WTC11 (cell line): ENCODE data around the gene KNSTRN. TPM values are rescaled to one million over a fixed set of nuclear protein-coding genes. Genes with fewer than 3 reads are reported as not detected.

Experiments
- AFF4 ChIP-seq: sonication (generic); formaldehyde crosslinking; IDR thresholded peaks from 2 replicates; pipeline ENCODE4 v1.8.1; 2023; ENCODE audit warnings: mild to moderate bottlenecking, missing genetic modification reagents, borderline replicate concordance
- ARID4B ChIP-seq: sonication (generic); formaldehyde crosslinking; IDR thresholded peaks from 2 replicates; pipeline ENCODE4 v1.8.0; 2023; ENCODE audit warnings: missing genetic modification reagents, mild to moderate bottlenecking, borderline replicate concordance
- ATF2 ChIP-seq: sonication (generic); formaldehyde crosslinking; IDR thresholded peaks from 2 replicates; pipeline ENCODE4 v1.8.1; 2022; ENCODE audit warnings: low read depth, missing genetic modification reagents, borderline replicate concordance
- ATF3 ChIP-seq: sonication (generic); formaldehyde crosslinking; conservative IDR thresholded peaks from 2 replicates; pipeline ENCODE4 v1.8.1; 2022; ENCODE audit warnings: mild to moderate bottlenecking, missing genetic modification reagents
- CREM ChIP-seq: sonication (generic); formaldehyde crosslinking; IDR thresholded peaks from 2 replicates; pipeline ENCODE4 v1.8.1; 2022; ENCODE audit warnings: mild to moderate bottlenecking, missing genetic modification reagents, moderate library complexity
- ELF4 ChIP-seq: sonication (generic); formaldehyde crosslinking; IDR thresholded peaks from 2 replicates; pipeline ENCODE4 v1.8.1; 2022; ENCODE audit warnings: low read depth, mild to moderate bottlenecking, moderate library complexity, missing genetic modification reagents
- FOXJ3 ChIP-seq: sonication (generic); formaldehyde crosslinking; IDR thresholded peaks from 2 replicates; pipeline ENCODE4 v1.9.0; 2021; ENCODE audit warnings: missing genetic modification reagents, mild to moderate bottlenecking, borderline replicate concordance
- MLX ChIP-seq: sonication (generic); formaldehyde crosslinking; IDR thresholded peaks from 2 replicates; pipeline ENCODE4 v1.8.1; 2023; ENCODE audit warnings: mild to moderate bottlenecking, missing genetic modification reagents, moderate library complexity
- OVOL2 ChIP-seq: fragments of 250-450 bp; sonication (Bioruptor Pico); IDR thresholded peaks from 2 replicates; pipeline ENCODE4 v1.9.0; 2021; ENCODE audit warnings: mild to moderate bottlenecking, borderline replicate concordance
- RORB ChIP-seq: fragments of 250-450 bp; sonication (Bioruptor Pico); IDR thresholded peaks from 2 replicates; pipeline ENCODE4 v1.9.0; 2021; ENCODE audit warnings: mild to moderate bottlenecking
- TCF7 ChIP-seq: sonication (generic); formaldehyde crosslinking; IDR thresholded peaks from 2 replicates; pipeline ENCODE4 v1.8.0; 2022; ENCODE audit warnings: mild to moderate bottlenecking, low read depth, missing genetic modification reagents, moderate library complexity
- USF1 ChIP-seq: sonication (generic); formaldehyde crosslinking; IDR thresholded peaks from 2 replicates; pipeline ENCODE4 v1.8.0; 2022; ENCODE audit warnings: mild to moderate bottlenecking, missing genetic modification reagents
- ZNF138 ChIP-seq: sonication (generic); formaldehyde crosslinking; conservative IDR thresholded peaks from 2 replicates; pipeline ENCODE4 v1.8.1; 2022; ENCODE audit warnings: mild to moderate bottlenecking, moderate library complexity, missing genetic modification reagents
- ZNF416 ChIP-seq: fragments of 250-450 bp; sonication (Bioruptor Pico); IDR thresholded peaks from 2 replicates; pipeline ENCODE4 v1.9.0; 2021; ENCODE audit warnings: mild to moderate bottlenecking, inconsistent platforms
- total RNA-seq: library from RNA; stranded (reverse); gene quantifications from 3 replicates; pipeline ENCODE4 v1.2.3, GENCODE V29; 2021
- TF ChIP-seq, protein P1 (sequence below): sonication (generic); formaldehyde crosslinking; IDR thresholded peaks from 2 replicates; pipeline ENCODE4 v1.8.0; 2023; ENCODE audit warnings: mild to moderate bottlenecking, missing genetic modification reagents
- TF ChIP-seq, protein P2 (sequence below): sonication (generic); formaldehyde crosslinking; IDR thresholded peaks from 2 replicates; pipeline ENCODE4 v1.8.0; 2023; ENCODE audit warnings: missing genetic modification reagents
- TF ChIP-seq, protein P3 (sequence below): sonication (generic); formaldehyde crosslinking; IDR thresholded peaks from 2 replicates; pipeline ENCODE4 v1.8.0; 2022; ENCODE audit warnings: missing genetic modification reagents

Gene KNSTRN
- total RNA-seq, 1 experiment from 2014 or later, result 73.4 TPM

DNA sequence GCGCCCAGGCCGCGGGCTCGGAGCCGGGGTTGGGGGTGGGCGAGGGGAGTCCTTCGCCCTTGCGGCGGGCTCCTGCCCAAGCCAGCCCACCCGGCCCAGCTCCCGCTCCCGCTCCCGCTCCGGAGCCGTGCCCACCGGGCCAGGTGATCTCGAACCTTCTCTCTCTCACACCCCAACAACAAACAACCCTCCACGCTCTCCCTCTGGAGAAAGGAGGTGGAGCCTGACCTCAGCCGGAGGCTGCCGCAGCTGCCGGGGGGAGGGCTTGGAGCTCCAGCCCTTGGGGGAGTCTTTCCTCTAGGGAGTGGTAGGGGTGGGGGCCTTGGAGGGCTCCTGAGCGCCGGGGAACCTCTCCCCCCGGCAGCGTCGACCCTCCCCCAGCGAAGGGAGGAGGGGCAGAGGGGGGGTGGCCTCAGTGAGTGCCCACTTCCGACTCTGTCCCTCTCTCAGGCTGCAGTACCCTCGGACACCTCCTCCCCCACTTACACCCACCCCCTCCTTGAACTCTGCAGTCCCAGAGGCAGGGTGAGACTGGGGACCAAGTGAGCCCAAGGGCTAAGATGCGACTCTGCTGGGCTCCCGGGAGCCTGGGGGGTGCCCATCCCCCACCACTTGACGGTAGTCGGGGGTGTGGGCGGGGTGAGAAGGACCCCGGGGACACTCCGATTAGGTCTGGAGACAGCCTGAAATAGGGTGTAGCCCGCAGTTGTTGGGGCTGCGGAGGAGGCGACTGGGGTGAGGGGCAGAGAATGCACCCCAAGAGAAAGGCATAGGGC, 53.8 kb downstream of the KNSTRN start (continued):
- TF ChIP-seq ARID4B (CRISPR knock-in tag), result no peak
- no peak for TF ChIP-seq MLX (CRISPR knock-in tag)
- TF ChIP-seq TCF7 (CRISPR knock-in tag), result no peak
- no peak for TF ChIP-seq RORB (CRISPR knock-in tag)
- TF ChIP-seq AFF4 (CRISPR knock-in tag), result no peak
- TF ChIP-seq ATF2 (CRISPR knock-in tag), result no peak
- no peak for TF ChIP-seq FOXJ3 (CRISPR knock-in tag)
- TF ChIP-seq, protein P1, sequence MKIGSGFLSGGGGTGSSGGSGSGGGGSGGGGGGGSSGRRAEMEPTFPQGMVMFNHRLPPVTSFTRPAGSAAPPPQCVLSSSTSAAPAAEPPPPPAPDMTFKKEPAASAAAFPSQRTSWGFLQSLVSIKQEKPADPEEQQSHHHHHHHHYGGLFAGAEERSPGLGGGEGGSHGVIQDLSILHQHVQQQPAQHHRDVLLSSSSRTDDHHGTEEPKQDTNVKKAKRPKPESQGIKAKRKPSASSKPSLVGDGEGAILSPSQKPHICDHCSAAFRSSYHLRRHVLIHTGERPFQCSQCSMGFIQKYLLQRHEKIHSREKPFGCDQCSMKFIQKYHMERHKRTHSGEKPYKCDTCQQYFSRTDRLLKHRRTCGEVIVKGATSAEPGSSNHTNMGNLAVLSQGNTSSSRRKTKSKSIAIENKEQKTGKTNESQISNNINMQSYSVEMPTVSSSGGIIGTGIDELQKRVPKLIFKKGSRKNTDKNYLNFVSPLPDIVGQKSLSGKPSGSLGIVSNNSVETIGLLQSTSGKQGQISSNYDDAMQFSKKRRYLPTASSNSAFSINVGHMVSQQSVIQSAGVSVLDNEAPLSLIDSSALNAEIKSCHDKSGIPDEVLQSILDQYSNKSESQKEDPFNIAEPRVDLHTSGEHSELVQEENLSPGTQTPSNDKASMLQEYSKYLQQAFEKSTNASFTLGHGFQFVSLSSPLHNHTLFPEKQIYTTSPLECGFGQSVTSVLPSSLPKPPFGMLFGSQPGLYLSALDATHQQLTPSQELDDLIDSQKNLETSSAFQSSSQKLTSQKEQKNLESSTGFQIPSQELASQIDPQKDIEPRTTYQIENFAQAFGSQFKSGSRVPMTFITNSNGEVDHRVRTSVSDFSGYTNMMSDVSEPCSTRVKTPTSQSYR (CRISPR knock-in tag), result no peak
- TF ChIP-seq, protein P2, sequence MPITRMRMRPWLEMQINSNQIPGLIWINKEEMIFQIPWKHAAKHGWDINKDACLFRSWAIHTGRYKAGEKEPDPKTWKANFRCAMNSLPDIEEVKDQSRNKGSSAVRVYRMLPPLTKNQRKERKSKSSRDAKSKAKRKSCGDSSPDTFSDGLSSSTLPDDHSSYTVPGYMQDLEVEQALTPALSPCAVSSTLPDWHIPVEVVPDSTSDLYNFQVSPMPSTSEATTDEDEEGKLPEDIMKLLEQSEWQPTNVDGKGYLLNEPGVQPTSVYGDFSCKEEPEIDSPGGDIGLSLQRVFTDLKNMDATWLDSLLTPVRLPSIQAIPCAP (CRISPR knock-in tag), result no peak
- no peak for TF ChIP-seq ATF3
- TF ChIP-seq, protein P3, sequence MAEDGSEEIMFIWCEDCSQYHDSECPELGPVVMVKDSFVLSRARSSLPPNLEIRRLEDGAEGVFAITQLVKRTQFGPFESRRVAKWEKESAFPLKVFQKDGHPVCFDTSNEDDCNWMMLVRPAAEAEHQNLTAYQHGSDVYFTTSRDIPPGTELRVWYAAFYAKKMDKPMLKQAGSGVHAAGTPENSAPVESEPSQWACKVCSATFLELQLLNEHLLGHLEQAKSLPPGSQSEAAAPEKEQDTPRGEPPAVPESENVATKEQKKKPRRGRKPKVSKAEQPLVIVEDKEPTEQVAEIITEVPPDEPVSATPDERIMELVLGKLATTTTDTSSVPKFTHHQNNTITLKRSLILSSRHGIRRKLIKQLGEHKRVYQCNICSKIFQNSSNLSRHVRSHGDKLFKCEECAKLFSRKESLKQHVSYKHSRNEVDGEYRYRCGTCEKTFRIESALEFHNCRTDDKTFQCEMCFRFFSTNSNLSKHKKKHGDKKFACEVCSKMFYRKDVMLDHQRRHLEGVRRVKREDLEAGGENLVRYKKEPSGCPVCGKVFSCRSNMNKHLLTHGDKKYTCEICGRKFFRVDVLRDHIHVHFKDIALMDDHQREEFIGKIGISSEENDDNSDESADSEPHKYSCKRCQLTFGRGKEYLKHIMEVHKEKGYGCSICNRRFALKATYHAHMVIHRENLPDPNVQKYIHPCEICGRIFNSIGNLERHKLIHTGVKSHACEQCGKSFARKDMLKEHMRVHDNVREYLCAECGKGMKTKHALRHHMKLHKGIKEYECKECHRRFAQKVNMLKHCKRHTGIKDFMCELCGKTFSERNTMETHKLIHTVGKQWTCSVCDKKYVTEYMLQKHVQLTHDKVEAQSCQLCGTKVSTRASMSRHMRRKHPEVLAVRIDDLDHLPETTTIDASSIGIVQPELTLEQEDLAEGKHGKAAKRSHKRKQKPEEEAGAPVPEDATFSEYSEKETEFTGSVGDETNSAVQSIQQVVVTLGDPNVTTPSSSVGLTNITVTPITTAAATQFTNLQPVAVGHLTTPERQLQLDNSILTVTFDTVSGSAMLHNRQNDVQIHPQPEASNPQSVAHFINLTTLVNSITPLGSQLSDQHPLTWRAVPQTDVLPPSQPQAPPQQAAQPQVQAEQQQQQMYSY (CRISPR knock-in tag), result no peak
- no peak for TF ChIP-seq OVOL2
- no peak for TF ChIP-seq ZNF138
- peak; percentile 36; the same call in 1 of the 2 replicates for TF ChIP-seq CREM (CRISPR knock-in tag)
- TF ChIP-seq USF1, result no peak
- TF ChIP-seq ELF4 (CRISPR knock-in tag), result no peak
- no peak for TF ChIP-seq ZNF416 (CRISPR knock-in tag)
